WTC11 (cell line): ENCODE data around the gene EFNA5. TPM values are rescaled to one million over a fixed set of nuclear protein-coding genes. Genes with fewer than 3 reads are reported as not detected.

Experiments used
- ATAC-seq: fragments of 200-7000 bp; cut with Tn5 transposase; 2 replicates; pipeline ENCODE4 v1.10.0; 2021; ENCODE audit warnings: mild to moderate bottlenecking, moderate library complexity
- CTCF ChIA-PET: fragments of 300-600 bp; sonication (Branson Sonifier 250); formaldehyde crosslinking; loops from one replicate; lab custom pipeline; 2021; ENCODE audit warnings: antibody characterized with exemption; lab: Charles Lee
- POLR2A ChIA-PET: fragments of 350-600 bp; sonication (Branson Sonifier 250); formaldehyde crosslinking; loops from one replicate; lab custom pipeline; 2021; ENCODE audit warnings: antibody characterized with exemption; lab: Charles Lee
- DNase-seq: peaks from one replicate; pipeline ENCODE4 v3.0.0; 2021; ENCODE audit warnings: low spot score
- H3K27ac Mint-ChIP-seq: 2 replicates; pipeline ENCODE4 v1.8.0; 2021; ENCODE audit warnings: mixed read lengths
- H3K27me3 Mint-ChIP-seq: 2 replicates; pipeline ENCODE4 v1.8.0; 2021; ENCODE audit warnings: low read depth, mild to moderate bottlenecking, moderate library complexity, mixed read lengths
- H3K36me3 Mint-ChIP-seq: 2 replicates; pipeline ENCODE4 v1.8.0; 2021; ENCODE audit warnings: mixed read lengths
- H3K4me1 Mint-ChIP-seq: 2 replicates; pipeline ENCODE4 v1.8.0; 2022; ENCODE audit warnings: mixed read lengths
- H3K4me3 Mint-ChIP-seq: 2 replicates; pipeline ENCODE4 v1.8.0; 2021; ENCODE audit warnings: mild to moderate bottlenecking, moderate library complexity, mixed read lengths
- H3K9me3 Mint-ChIP-seq: 2 replicates; pipeline ENCODE4 v1.8.0; 2021; ENCODE audit warnings: mixed read lengths
- FOXJ3 ChIP-seq: sonication (generic); formaldehyde crosslinking; IDR thresholded peaks from 2 replicates; pipeline ENCODE4 v1.9.0; 2021; ENCODE audit warnings: missing genetic modification reagents, mild to moderate bottlenecking, borderline replicate concordance
- GABPB1 ChIP-seq: sonication (generic); formaldehyde crosslinking; IDR thresholded peaks from 2 replicates; pipeline ENCODE4 v1.8.1; 2023; ENCODE audit warnings: mild to moderate bottlenecking, missing genetic modification reagents
- GTF2I ChIP-seq: fragments of 250-450 bp; sonication (Bioruptor Pico); conservative IDR thresholded peaks from 2 replicates; pipeline ENCODE4 v1.4.0; 2021; ENCODE audit warnings: mild to moderate bottlenecking
- IRF2 ChIP-seq: sonication (generic); formaldehyde crosslinking; IDR thresholded peaks from 2 replicates; pipeline ENCODE4 v1.8.0; 2022; ENCODE audit warnings: low read depth, missing genetic modification reagents, borderline replicate concordance
- JAZF1 ChIP-seq: fragments of 250-450 bp; sonication (Bioruptor Pico); IDR thresholded peaks from 2 replicates; pipeline ENCODE4 v1.9.0; 2021; ENCODE audit warnings: moderate library complexity, mild to moderate bottlenecking, inconsistent platforms
- JUN ChIP-seq: sonication (generic); formaldehyde crosslinking; IDR thresholded peaks from 2 replicates; pipeline ENCODE4 v1.8.0; 2023; ENCODE audit warnings: mild to moderate bottlenecking, missing genetic modification reagents
- KAT7 ChIP-seq: sonication (generic); formaldehyde crosslinking; IDR thresholded peaks from 2 replicates; pipeline ENCODE4 v1.8.1; 2023; ENCODE audit warnings: missing genetic modification reagents, mild to moderate bottlenecking, borderline replicate concordance
- NR3C1 ChIP-seq: sonication (generic); formaldehyde crosslinking; conservative IDR thresholded peaks from 2 replicates; pipeline ENCODE4 v1.8.1; 2023; ENCODE audit warnings: low read depth, mild to moderate bottlenecking, missing genetic modification reagents
- OVOL2 ChIP-seq: fragments of 250-450 bp; sonication (Bioruptor Pico); IDR thresholded peaks from 2 replicates; pipeline ENCODE4 v1.9.0; 2021; ENCODE audit warnings: mild to moderate bottlenecking, borderline replicate concordance
- RELA ChIP-seq: sonication (generic); formaldehyde crosslinking; IDR thresholded peaks from 2 replicates; pipeline ENCODE4 v1.8.1; 2022; ENCODE audit warnings: missing genetic modification reagents, mild to moderate bottlenecking, borderline replicate concordance
- RORB ChIP-seq: fragments of 250-450 bp; sonication (Bioruptor Pico); IDR thresholded peaks from 2 replicates; pipeline ENCODE4 v1.9.0; 2021; ENCODE audit warnings: mild to moderate bottlenecking
- SOX15 ChIP-seq: fragments of 250-450 bp; sonication (Bioruptor Pico); IDR thresholded peaks from 2 replicates; pipeline ENCODE4 v1.9.0; 2021; ENCODE audit warnings: mild to moderate bottlenecking
- TEAD4 ChIP-seq: sonication (generic); formaldehyde crosslinking; IDR thresholded peaks from 2 replicates; pipeline ENCODE4 v1.8.0; 2022; ENCODE audit warnings: mild to moderate bottlenecking, missing genetic modification reagents
- ZBTB21 ChIP-seq: sonication (generic); formaldehyde crosslinking; IDR thresholded peaks from 2 replicates; pipeline ENCODE4 v1.8.1; 2023; ENCODE audit warnings: mild to moderate bottlenecking, missing genetic modification reagents, borderline replicate concordance
- ZNF138 ChIP-seq: sonication (generic); formaldehyde crosslinking; conservative IDR thresholded peaks from 2 replicates; pipeline ENCODE4 v1.8.1; 2022; ENCODE audit warnings: mild to moderate bottlenecking, moderate library complexity, missing genetic modification reagents
- ZNF232 ChIP-seq: sonication (generic); formaldehyde crosslinking; IDR thresholded peaks from 2 replicates; pipeline ENCODE4 v1.8.0; 2022; ENCODE audit warnings: mild to moderate bottlenecking, missing genetic modification reagents
- ZNF317 ChIP-seq: sonication (generic); formaldehyde crosslinking; IDR thresholded peaks from 2 replicates; pipeline ENCODE4 v1.8.1; 2023; ENCODE audit warnings: low read depth, mild to moderate bottlenecking, moderate library complexity, missing genetic modification reagents, borderline replicate concordance
- ZNF396 ChIP-seq: fragments of 250-450 bp; sonication (Bioruptor Pico); IDR thresholded peaks from 2 replicates; pipeline ENCODE4 v1.8.0; 2021; ENCODE audit warnings: mild to moderate bottlenecking, moderate library complexity, borderline replicate concordance
- total RNA-seq: library from RNA; stranded (reverse); gene quantifications from 3 replicates; pipeline ENCODE4 v1.2.3, GENCODE V29; 2021
- TF ChIP-seq, protein P1 (sequence below): sonication (generic); formaldehyde crosslinking; IDR thresholded peaks from 2 replicates; pipeline ENCODE4 v1.8.0; 2022; ENCODE audit warnings: mild to moderate bottlenecking, missing genetic modification reagents
- TF ChIP-seq, protein P2 (sequence below): sonication (generic); formaldehyde crosslinking; conservative IDR thresholded peaks from 2 replicates; pipeline ENCODE4 v1.8.1; 2022; ENCODE audit warnings: mild to moderate bottlenecking, missing genetic modification reagents
- TF ChIP-seq, protein P3 (sequence below): sonication (generic); formaldehyde crosslinking; IDR thresholded peaks from 2 replicates; pipeline ENCODE4 v1.8.0; 2022; ENCODE audit warnings: mild to moderate bottlenecking, missing genetic modification reagents
- TF ChIP-seq, protein P4 (sequence below): sonication (generic); formaldehyde crosslinking; IDR thresholded peaks from 2 replicates; pipeline ENCODE4 v1.8.1; 2023; ENCODE audit warnings: mild to moderate bottlenecking, moderate library complexity, missing genetic modification reagents
- TF ChIP-seq, protein P5 (sequence below): fragments of 250-450 bp; sonication (Bioruptor Pico); IDR thresholded peaks from 2 replicates; pipeline ENCODE4 v1.9.0; 2021; ENCODE audit warnings: mild to moderate bottlenecking
- TF ChIP-seq, protein P6 (sequence below): sonication (generic); formaldehyde crosslinking; IDR thresholded peaks from 2 replicates; pipeline ENCODE4 v1.8.1; 2022; ENCODE audit warnings: mild to moderate bottlenecking, moderate library complexity, missing genetic modification reagents
- TF ChIP-seq, protein P7 (sequence below): sonication (generic); formaldehyde crosslinking; IDR thresholded peaks from 2 replicates; pipeline ENCODE4 v1.8.0; 2023; ENCODE audit warnings: mild to moderate bottlenecking, missing genetic modification reagents
- TF ChIP-seq, protein P8 (sequence below): sonication (generic); formaldehyde crosslinking; IDR thresholded peaks from 2 replicates; pipeline ENCODE4 v1.8.1; 2023; ENCODE audit warnings: mild to moderate bottlenecking, missing genetic modification reagents

EFNA5 gene
- total RNA-seq, 1 experiment from 2014 or later = 17.4 TPM

DNA sequence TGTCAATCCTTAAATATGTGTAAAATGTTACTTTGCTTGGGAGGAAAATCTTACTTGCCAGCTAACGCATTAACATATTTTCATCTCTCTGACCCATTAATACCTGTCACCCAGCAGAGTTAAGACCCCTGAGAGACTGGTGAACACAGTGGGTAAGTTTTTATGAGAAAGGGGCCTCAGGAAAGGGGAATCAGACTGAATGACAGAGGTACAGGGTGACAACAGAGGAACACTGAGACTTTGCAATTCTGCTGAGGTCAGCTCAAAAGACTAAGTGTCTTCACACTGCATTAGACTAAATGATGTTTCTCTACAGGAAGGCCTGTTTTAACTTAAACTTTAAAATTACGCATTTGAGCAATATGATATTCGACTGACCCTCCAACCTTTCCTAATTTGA is 223.8 kb downstream of the EFNA5 start:
- ChIA-PET CTCF (no interaction called here), POLR2A (no interaction called here)
- no peak for ATAC-seq
- no peak for DNase-seq
- H3K4me3 Mint-ChIP-seq = no peak overlapping the region
- H3K27me3 Mint-ChIP-seq = no peaks in the 10 kb centered on the region
- no peak overlapping the region for H3K27ac Mint-ChIP-seq
- peaks cover 33% of the 10 kb centered on the region for H3K4me1 Mint-ChIP-seq
- no peak for TF ChIP-seq SOX15 (CRISPR knock-in tag)
- no peak for TF ChIP-seq ZNF232
- no peak for TF ChIP-seq GABPB1 (CRISPR knock-in tag)
- TF ChIP-seq ZNF317 (CRISPR knock-in tag) = no peak
- TF ChIP-seq, protein P1, sequence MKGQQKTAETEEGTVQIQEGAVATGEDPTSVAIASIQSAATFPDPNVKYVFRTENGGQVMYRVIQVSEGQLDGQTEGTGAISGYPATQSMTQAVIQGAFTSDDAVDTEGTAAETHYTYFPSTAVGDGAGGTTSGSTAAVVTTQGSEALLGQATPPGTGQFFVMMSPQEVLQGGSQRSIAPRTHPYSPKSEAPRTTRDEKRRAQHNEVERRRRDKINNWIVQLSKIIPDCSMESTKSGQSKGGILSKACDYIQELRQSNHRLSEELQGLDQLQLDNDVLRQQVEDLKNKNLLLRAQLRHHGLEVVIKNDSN (CRISPR knock-in tag) = no peak
- TF ChIP-seq GTF2I (CRISPR knock-in tag) = no peak
- no peak for TF ChIP-seq IRF2 (CRISPR knock-in tag)
- TF ChIP-seq ZNF138 = no peak
- no peak for TF ChIP-seq JAZF1 (CRISPR knock-in tag)
- no peak for TF ChIP-seq NR3C1 (CRISPR knock-in tag)
- no peak for TF ChIP-seq ZBTB21 (CRISPR knock-in tag)
- TF ChIP-seq TEAD4 = no peak
- TF ChIP-seq, protein P2, sequence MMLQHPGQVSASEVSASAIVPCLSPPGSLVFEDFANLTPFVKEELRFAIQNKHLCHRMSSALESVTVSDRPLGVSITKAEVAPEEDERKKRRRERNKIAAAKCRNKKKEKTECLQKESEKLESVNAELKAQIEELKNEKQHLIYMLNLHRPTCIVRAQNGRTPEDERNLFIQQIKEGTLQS = no peak
- TF ChIP-seq FOXJ3 (CRISPR knock-in tag) = no peak
- TF ChIP-seq, protein P3, sequence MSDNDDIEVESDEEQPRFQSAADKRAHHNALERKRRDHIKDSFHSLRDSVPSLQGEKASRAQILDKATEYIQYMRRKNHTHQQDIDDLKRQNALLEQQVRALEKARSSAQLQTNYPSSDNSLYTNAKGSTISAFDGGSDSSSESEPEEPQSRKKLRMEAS = no peak
- no peak for TF ChIP-seq ZNF396 (CRISPR knock-in tag)
- TF ChIP-seq, protein P4, sequence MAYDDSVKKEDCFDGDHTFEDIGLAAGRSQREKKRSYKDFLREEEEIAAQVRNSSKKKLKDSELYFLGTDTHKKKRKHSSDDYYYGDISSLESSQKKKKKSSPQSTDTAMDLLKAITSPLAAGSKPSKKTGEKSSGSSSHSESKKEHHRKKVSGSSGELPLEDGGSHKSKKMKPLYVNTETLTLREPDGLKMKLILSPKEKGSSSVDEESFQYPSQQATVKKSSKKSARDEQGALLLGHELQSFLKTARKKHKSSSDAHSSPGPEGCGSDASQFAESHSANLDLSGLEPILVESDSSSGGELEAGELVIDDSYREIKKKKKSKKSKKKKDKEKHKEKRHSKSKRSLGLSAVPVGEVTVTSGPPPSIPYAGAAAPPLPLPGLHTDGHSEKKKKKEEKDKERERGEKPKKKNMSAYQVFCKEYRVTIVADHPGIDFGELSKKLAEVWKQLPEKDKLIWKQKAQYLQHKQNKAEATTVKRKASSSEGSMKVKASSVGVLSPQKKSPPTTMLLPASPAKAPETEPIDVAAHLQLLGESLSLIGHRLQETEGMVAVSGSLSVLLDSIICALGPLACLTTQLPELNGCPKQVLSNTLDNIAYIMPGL = no peak
- TF ChIP-seq, protein P5, sequence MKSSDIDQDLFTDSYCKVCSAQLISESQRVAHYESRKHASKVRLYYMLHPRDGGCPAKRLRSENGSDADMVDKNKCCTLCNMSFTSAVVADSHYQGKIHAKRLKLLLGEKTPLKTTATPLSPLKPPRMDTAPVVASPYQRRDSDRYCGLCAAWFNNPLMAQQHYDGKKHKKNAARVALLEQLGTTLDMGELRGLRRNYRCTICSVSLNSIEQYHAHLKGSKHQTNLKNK (CRISPR knock-in tag) = no peak
- no peak for TF ChIP-seq OVOL2
- peaks cover 4% of the 10 kb centered on the region; the same call in 1 of the 2 replicates for H3K36me3 Mint-ChIP-seq
- H3K9me3 Mint-ChIP-seq = peaks cover 5% of the 10 kb centered on the region

DNA sequence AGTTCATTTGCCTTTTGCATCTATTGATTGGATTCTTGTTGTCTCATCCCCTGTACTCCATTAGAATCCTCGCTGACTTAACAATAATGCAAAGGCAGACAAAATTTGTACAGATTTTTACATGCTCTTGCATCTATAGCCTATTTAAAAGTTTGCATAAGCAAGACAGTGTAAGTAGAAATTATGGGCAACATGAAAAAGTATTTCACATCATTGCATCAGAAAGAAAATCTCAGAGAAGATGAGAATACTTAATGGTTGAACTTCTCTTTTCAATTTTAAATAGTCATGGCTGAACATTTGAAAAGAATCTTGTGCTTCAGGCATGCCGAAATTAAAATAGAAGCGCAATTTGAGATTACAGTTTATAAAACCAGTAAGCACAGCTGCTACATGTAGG is 226.4 kb downstream of the EFNA5 start:
- ChIA-PET CTCF (no interaction called here), POLR2A (no interaction called here)
- no peak overlapping the region for H3K4me3 Mint-ChIP-seq
- ATAC-seq (no peak), DNase-seq (no peak)
- peaks cover 21% of the 10 kb centered on the region for H3K4me1 Mint-ChIP-seq
- H3K27me3 Mint-ChIP-seq = no peaks in the 10 kb centered on the region
- no peak overlapping the region for H3K27ac Mint-ChIP-seq
- peaks cover 2% of the 10 kb centered on the region; the same call in 1 of the 2 replicates for H3K36me3 Mint-ChIP-seq
- H3K9me3 Mint-ChIP-seq = peaks cover 5% of the 10 kb centered on the region
- TF ChIP-seq, protein P6, sequence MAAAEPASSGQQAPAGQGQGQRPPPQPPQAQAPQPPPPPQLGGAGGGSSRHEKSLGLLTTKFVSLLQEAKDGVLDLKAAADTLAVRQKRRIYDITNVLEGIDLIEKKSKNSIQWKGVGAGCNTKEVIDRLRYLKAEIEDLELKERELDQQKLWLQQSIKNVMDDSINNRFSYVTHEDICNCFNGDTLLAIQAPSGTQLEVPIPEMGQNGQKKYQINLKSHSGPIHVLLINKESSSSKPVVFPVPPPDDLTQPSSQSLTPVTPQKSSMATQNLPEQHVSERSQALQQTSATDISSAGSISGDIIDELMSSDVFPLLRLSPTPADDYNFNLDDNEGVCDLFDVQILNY (CRISPR knock-in tag) = no peak
- TF ChIP-seq KAT7 = no peak
- TF ChIP-seq RELA = no peak
- TF ChIP-seq, protein P7, sequence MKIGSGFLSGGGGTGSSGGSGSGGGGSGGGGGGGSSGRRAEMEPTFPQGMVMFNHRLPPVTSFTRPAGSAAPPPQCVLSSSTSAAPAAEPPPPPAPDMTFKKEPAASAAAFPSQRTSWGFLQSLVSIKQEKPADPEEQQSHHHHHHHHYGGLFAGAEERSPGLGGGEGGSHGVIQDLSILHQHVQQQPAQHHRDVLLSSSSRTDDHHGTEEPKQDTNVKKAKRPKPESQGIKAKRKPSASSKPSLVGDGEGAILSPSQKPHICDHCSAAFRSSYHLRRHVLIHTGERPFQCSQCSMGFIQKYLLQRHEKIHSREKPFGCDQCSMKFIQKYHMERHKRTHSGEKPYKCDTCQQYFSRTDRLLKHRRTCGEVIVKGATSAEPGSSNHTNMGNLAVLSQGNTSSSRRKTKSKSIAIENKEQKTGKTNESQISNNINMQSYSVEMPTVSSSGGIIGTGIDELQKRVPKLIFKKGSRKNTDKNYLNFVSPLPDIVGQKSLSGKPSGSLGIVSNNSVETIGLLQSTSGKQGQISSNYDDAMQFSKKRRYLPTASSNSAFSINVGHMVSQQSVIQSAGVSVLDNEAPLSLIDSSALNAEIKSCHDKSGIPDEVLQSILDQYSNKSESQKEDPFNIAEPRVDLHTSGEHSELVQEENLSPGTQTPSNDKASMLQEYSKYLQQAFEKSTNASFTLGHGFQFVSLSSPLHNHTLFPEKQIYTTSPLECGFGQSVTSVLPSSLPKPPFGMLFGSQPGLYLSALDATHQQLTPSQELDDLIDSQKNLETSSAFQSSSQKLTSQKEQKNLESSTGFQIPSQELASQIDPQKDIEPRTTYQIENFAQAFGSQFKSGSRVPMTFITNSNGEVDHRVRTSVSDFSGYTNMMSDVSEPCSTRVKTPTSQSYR = no peak
- TF ChIP-seq, protein P3 = no peak
- TF ChIP-seq RORB = no peak
- TF ChIP-seq, protein P4 = no peak
- TF ChIP-seq, protein P8, sequence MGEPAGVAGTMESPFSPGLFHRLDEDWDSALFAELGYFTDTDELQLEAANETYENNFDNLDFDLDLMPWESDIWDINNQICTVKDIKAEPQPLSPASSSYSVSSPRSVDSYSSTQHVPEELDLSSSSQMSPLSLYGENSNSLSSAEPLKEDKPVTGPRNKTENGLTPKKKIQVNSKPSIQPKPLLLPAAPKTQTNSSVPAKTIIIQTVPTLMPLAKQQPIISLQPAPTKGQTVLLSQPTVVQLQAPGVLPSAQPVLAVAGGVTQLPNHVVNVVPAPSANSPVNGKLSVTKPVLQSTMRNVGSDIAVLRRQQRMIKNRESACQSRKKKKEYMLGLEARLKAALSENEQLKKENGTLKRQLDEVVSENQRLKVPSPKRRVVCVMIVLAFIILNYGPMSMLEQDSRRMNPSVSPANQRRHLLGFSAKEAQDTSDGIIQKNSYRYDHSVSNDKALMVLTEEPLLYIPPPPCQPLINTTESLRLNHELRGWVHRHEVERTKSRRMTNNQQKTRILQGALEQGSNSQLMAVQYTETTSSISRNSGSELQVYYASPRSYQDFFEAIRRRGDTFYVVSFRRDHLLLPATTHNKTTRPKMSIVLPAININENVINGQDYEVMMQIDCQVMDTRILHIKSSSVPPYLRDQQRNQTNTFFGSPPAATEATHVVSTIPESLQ = no peak
- TF ChIP-seq JUN (CRISPR knock-in tag) = no peak
